Esophagus muscularis mucosa (tissue), 4 donors: ENCODE results near the gene AAGAB. TPM values are rescaled to one million over a fixed set of nuclear protein-coding genes. Genes with fewer than 3 reads are reported as not detected.

Source experiments
- DNase-seq: peaks from one replicate; pipeline ENCODE4 v3.0.0-alpha.2; 2017; ENCODE audit errors: extremely low spot score
- H3K27ac ChIP-seq, 4 donors: fragments of 200-600 bp; sonication (generic); replicated peaks in 1 of 4; 1 replicate in 3 of 4; 2 replicates in 1 of 4; pipeline ENCODE4 v1.5.1; 2016 to 2019; ENCODE audit warnings: mild to moderate bottlenecking in 1 of 4
- H3K27me3 ChIP-seq, 4 donors: fragments of 200-600 bp; sonication (generic); one replicate each; pipeline versions ENCODE4 v1.5.1 to v1.6.0; 2016 to 2019
- H3K36me3 ChIP-seq, 4 donors: fragments of 200-600 bp; sonication (generic); one replicate each; pipeline ENCODE4 v1.5.1; 2016 to 2019
- H3K4me1 ChIP-seq, 4 donors: fragments of 200-600 bp; sonication (generic); one replicate each; pipeline ENCODE4 v1.5.1; 2016 to 2019
- H3K4me3 ChIP-seq, 4 donors: fragments of 200-600 bp; sonication (generic); 1 replicate in 2 of 4; 2 replicates in 2 of 4; pipeline ENCODE4 v1.5.1; 2016 to 2019; ENCODE audit warnings: mild to moderate bottlenecking in 4 of 4, moderate library complexity in 1 of 4
- H3K9me3 ChIP-seq, 4 donors: fragments of 200-600 bp; sonication (generic); 1 replicate in 3 of 4; 2 replicates in 1 of 4; pipeline ENCODE4 v1.5.1; 2016 to 2019
- CTCF ChIP-seq, 3 experiments: fragments of 200-600 bp in 2 of 3; fragments of 450-650 bp in 1 of 3; sonication (generic) in 2 of 3; IDR thresholded peaks; one replicate each; pipeline ENCODE4 v1.5.1; 2017 to 2019; ENCODE audit warnings: antibody characterized with exemption in 3 of 3, mild to moderate bottlenecking in 2 of 3, moderate library complexity in 1 of 3
- EP300 ChIP-seq: sonication (generic); formaldehyde crosslinking; IDR thresholded peaks from one replicate; pipeline ENCODE4 v1.6.1; 2017; ENCODE audit warnings: antibody characterized with exemption
- POLR2A ChIP-seq: fragments of 450-650 bp; IDR thresholded peaks from one replicate; pipeline ENCODE4 v1.6.1; 2017; ENCODE audit warnings: antibody characterized with exemption, moderate library complexity, mild to moderate bottlenecking, low read depth
- POLR2AphosphoS5 ChIP-seq, 2 donors: sonication (generic); formaldehyde crosslinking; IDR thresholded peaks; one replicate each; pipeline ENCODE4 v1.6.1; 2017; ENCODE audit warnings: antibody characterized with exemption in 2 of 2
- WGBS: methylation state at CpG from one replicate; pipeline ENCODE4 v1.1.5; 2018; 5-methylcytosine and 5-hydroxymethylcytosine counted together
- intact Hi-C: fragments of 100-400 bp; cut with DNase I; formaldehyde crosslinking; loops from one replicate; pipeline ENCODE4 v1.15.1; 2023
- total RNA-seq, 4 donors: library from RNA; depleted of rRNA; stranded (reverse); fragments of >200 nt; gene quantifications; one replicate each; pipeline versions ENCODE4 v1.1.0 to v1.2.1, GENCODE V29; 2016

Gene AAGAB
- total RNA-seq, 4 donors from 2014 or later = 21.3 to 37.8 (median 29.0) TPM

- Histone ChIP-seq H3K4me1 (peaks cover 56 to 71% (median 67%) of the 10 kb centered on the region in 4 donors), H3K27ac (peak overlapping the region; percentile 44 to 79 (median 70)), H3K9me3 (no peaks in the 10 kb centered on the region), H3K4me3 (no peak overlapping the region), H3K36me3 (peaks cover 0 to 52% (median 32%) of the 10 kb centered on the region in 4 donors), H3K27me3 (no peaks in the 10 kb centered on the region)
- WGBS = 53% methylated on average over 7 of the region's 7 CpGs
- intact Hi-C loops = no loop called here
- TF ChIP-seq EP300 (no peak), POLR2AphosphoS5 (IDR thresholded peaks at IDR 0.05) (peak in 1 of 2 donors; percentile 29)
- DNase-seq = no peak
Measured at GRCh38 chr15:67183443-67184169, 70.9 kb downstream of the AAGAB start.

GRCh38 chr15:67181221-67181639, 73.2 kb downstream of the AAGAB start:
- peaks cover 48 to 71% (median 67%) of the 10 kb centered on the region in 4 donors for H3K4me1 ChIP-seq
- 100% methylated on average over 1 of the region's 15 CpGs for WGBS
- H3K9me3 ChIP-seq = no peaks in the 10 kb centered on the region
- H3K4me3 ChIP-seq = no peak overlapping the region
- H3K36me3 ChIP-seq = peaks cover 0 to 38% (median 26%) of the 10 kb centered on the region in 4 donors
- no peak for DNase-seq
- H3K27ac ChIP-seq = no peak overlapping the region
- no peaks in the 10 kb centered on the region for H3K27me3 ChIP-seq
- intact Hi-C loops = no loop called here
- TF ChIP-seq POLR2AphosphoS5 (IDR thresholded peaks at IDR 0.05) (no peak), EP300 (no peak), CTCF (IDR thresholded peaks at IDR 0.05) (no peak), POLR2A (no peak)

GRCh38 chr15:67180514-67181191, 73.8 kb downstream of the AAGAB start:
- Histone ChIP-seq H3K27me3 (no peaks in the 10 kb centered on the region), H3K9me3 (no peaks in the 10 kb centered on the region), H3K36me3 (peaks cover 0 to 38% (median 26%) of the 10 kb centered on the region in 4 donors), H3K4me3 (no peak overlapping the region), H3K4me1 (peaks cover 47 to 71% (median 67%) of the 10 kb centered on the region in 4 donors), H3K27ac (no peak overlapping the region)
- intact Hi-C loops = no loop called here
- no peak for TF ChIP-seq POLR2AphosphoS5 (IDR thresholded peaks at IDR 0.05)
- no peak for TF ChIP-seq POLR2A
- no peak for TF ChIP-seq CTCF (IDR thresholded peaks at IDR 0.05)
- WGBS = 94% methylated on average over 9 of the region's 10 CpGs
- DNase-seq = no peak

GRCh38 chr15:67180035-67180434, 74.4 kb downstream of the AAGAB start:
- 87% methylated on average over 11 of the region's 11 CpGs for WGBS
- intact Hi-C loops = no loop called here
- Histone ChIP-seq H3K27me3 (no peaks in the 10 kb centered on the region), H3K36me3 (peaks cover 0 to 37% (median 23%) of the 10 kb centered on the region in 4 donors), H3K9me3 (no peaks in the 10 kb centered on the region), H3K4me3 (no peak overlapping the region), H3K27ac (no peak overlapping the region), H3K4me1 (peaks cover 47 to 71% (median 67%) of the 10 kb centered on the region in 4 donors)
- DNase-seq = no peak
- no peak for TF ChIP-seq POLR2A
- TF ChIP-seq CTCF (IDR thresholded peaks at IDR 0.05) = no peak
- no peak for TF ChIP-seq EP300

DNA sequence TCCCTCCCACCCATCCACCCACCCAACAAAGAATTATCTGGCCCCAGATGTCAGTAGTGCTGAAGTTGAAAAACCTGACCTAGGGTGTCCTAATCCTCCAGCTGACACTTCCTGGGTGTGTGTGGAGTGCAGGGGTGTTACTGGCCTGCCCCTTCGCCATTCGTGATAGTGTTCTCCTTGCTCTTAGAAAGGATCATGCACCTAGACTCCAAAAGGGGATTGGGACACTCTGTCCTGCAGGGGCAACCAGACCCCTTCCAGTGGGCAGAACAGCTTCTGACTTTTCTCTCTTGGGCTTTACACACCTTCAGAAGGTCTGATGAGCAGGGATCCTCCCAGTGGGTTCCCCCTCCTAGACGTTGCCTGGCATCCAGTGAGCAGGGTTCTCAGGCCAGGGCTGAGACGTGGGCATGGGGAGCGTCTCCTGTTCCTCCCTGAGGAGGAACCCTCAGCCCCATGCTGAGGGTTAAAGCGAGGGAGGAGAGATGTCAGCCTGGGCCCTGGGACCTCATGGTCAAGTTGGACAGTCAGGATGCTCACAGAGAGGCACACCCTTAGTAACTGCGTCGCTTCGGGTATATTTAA, 75.0 kb downstream of the AAGAB start:
- Histone ChIP-seq H3K4me3 (no peak overlapping the region), H3K4me1 (peaks cover 46 to 71% (median 67%) of the 10 kb centered on the region in 4 donors)

More for the DNA sequence above, 75.0 kb downstream of the AAGAB start:
- intact Hi-C loops = no loop called here
- no peak for DNase-seq
- Histone ChIP-seq H3K27ac (peak overlapping the region; percentile 68 to 86 (median 85)), H3K9me3 (no peaks in the 10 kb centered on the region), H3K27me3 (no peaks in the 10 kb centered on the region), H3K36me3 (peaks cover 0 to 32% (median 20%) of the 10 kb centered on the region in 4 donors)
- TF ChIP-seq POLR2AphosphoS5 (IDR thresholded peaks at IDR 0.05) (no peak), CTCF (IDR thresholded peaks at IDR 0.05) (no peak), EP300 (no peak), POLR2A (no peak)
- WGBS = 97% methylated on average over 9 of the region's 9 CpGs
